HG03378 (cell line): ENCODE data around the gene RERE.

Source experiments
- ATAC-seq: cut with Tn5 transposase; IDR thresholded peaks from one replicate; pipeline ENCODE4 v1.9.1; 2021; ENCODE audit warnings: mild to moderate bottlenecking, moderate library complexity; ENCODE audit not compliant: unreplicated experiment

RERE gene

DNA sequence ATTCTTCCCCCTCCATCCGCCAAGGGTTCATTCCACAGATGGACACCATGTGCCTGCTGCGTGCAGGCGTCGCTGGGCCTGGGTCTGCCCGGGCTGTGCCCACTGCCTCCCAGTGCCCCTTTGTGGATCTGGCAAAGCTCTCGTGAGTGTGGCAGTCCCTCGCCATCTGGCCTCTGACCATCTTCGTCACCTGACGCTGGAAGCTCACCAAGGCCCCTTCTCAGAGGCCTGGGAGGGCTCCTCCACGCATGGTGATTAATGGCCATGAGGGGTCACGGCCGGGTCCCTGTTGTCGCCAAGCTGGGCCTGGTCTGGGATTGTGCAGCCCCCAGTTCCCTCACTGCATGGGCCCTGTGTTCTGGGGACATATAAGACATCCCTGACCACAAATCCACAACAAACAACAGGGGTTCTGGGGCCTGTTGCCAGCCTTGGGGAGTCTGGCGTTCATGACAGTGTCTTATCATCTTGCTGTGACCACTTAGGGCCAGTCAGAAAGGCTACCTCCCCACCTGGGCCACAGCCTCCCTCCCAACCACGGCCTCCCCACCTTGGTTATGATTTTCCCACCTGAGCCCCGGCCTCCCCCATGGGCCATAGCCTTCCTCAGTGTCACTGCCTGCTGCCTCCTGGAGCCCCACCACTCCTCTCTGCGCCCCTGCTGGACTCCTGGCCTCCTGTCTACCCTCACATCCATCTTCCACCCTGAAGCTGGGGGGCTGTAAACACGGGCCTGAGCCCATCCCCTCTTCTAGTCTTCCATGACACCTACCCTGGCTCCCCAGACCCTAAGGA, 471.6 kb downstream of the RERE start:
- no peak for ATAC-seq

DNA sequence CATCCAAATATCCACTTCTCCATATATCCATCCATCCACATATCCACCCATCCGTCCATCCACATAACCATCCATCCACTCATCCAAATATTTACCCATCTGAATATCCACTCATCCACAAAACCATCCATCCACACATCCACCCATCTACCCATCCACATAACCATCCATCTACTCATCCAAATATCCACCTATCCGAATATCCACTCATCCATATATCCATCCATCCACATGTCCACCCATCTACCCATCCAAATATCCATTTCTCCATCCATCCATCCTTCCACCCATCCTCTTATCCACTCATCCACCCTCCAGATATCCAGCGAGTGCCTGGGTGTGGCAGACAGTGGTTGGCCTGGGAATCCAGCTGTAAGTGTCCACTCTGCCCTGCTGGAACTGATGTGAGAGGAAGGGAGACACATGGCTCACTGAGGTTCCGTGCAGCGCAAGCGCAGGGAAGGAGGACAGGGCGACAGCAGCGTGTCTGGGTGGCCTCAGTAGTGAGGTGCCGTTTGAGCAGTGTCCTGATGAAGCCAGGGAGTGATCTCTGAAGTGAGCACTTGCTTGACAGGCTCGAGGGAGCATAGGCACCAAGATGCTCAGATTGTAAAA, 472.4 kb downstream of the RERE start:
- no peak for ATAC-seq

DNA sequence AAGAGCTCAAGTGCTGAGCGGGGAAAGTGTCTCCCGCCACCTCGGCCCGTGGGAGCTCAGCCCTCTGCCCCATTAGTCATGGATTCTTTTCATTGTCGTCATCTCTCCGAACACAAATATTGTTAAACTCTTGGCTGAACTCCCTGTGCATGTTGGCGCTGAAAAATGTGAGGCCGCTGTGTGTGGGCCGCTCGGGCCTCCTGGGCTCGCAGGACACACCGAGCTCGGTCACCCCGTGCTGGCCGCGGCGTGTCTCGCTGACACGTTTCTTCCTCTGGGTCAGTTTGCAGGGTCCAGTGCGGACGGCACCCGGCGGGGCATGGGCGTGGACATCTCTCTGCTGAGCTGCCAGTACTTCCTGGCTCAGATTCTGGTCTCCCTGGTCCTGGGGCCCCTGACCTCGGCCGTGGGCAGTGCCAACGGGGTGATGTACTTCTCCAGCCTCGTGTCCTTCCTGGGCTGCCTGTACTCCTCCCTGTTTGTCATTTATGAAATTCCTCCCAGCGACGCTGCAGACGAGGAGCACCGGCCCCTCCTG, 473.9 kb downstream of the RERE start:
- ATAC-seq: no peak

DNA sequence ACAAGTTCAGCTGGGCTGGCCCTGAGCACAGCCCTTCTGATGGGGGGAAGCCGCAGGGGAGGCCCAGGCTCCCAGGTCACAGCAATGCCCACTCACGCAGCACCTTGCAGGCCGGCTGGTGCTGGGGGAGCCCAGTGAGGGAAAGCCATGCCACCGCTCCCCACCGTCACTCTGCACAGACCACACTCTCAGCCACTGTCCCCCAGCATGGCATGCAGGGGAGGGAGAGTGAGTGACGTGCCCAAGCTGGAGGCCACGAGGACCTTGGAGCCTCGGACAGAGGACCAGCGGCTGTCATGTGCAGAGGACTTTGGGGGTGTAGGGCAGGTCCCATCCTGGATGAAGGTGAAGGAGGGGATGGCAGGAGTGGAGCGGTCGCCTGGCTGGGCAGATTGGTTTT, 474.4 kb downstream of the RERE start:
- no peak for ATAC-seq

DNA sequence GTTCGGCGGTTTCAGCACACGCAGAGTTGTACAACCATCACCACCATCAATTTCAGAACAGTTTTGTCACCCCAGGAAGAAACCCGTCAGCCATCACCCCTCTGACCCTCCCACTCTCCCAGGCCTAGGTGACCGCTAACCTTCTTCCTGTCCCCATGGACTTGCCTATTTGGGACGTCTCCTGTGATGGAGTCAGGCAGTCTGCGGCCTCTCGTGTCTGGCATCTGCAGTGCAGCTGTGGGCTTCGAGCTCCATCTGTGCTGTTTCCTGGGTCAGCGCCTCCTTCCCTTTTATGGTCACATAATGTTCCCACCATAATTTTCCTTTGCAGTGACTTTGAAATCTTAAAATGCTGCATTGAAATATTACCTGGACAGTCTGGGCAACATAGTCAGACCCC, 475.1 kb downstream of the RERE start:
- no peak for ATAC-seq

DNA sequence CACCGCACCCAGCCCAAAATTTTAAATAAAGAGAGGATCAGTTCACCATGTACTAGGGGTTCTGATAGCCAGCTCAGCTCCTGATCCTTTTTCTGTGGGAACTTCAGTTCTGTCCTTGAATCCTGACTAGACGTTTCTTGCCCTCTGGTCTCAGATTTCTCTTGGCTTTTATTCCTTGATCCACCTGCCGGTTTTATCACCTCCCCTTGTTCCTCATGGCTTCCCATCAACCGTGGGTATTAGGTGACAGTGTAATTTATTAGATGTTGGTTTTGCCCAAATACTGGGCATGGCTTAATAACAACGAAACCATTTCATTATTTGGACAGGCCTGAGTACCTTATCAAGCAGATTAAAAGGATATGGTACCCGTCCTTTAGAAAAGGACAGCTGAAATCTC, 477.0 kb downstream of the RERE start:
- no peak for ATAC-seq

DNA sequence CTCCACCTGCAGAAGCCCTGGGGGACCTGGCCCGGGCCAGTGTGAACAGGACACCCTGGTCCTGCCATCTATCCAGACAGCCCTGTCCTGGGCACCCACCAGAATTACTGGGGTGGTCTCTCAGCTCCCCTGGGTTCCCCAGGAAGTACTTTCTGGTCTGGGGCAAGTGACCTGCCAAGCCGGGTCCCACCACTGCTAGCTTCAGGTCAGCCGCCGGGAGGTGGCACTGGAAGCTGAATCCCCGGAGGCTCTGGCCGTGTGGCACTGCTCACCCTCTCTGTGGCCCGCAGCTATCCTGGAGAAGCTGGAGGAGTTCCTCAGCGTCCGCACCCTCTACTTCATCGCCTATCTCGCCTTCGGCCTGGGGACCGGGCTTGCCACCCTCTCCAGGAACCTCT, 478.2 kb downstream of the RERE start:
- no peak for ATAC-seq

DNA sequence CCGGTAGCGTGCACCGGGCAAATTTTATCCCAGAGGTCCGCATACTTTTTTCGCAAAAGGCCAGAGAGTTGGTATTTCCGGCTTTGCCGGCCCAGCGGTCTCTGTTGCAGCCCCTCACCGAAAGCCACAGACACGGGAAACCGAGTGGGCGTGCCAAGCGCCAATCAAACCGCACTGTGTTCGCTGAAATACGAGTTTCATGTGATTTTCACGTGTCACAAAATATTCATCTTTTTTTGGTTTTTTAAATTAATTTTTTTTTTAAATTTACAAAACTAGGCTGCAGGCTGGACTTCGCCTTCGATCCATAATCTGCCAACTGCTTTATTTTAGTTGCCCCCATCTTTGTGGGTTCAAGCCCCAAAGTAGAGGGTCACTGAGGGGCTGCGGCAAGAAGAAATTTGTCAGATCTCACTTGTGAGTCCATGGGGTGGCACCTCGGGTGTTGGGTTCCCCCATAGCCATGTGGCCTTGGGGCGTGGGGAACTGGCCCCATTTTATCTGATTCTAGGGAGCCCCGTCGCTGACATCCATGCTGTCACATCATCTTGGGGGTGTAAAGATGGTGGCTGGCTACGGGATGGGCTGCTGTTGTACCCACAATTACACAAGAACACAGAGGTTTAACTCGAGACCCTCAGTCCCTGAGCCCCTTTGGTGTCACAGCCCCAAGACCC, 478.8 kb downstream of the RERE start:
- no peak for ATAC-seq

DNA sequence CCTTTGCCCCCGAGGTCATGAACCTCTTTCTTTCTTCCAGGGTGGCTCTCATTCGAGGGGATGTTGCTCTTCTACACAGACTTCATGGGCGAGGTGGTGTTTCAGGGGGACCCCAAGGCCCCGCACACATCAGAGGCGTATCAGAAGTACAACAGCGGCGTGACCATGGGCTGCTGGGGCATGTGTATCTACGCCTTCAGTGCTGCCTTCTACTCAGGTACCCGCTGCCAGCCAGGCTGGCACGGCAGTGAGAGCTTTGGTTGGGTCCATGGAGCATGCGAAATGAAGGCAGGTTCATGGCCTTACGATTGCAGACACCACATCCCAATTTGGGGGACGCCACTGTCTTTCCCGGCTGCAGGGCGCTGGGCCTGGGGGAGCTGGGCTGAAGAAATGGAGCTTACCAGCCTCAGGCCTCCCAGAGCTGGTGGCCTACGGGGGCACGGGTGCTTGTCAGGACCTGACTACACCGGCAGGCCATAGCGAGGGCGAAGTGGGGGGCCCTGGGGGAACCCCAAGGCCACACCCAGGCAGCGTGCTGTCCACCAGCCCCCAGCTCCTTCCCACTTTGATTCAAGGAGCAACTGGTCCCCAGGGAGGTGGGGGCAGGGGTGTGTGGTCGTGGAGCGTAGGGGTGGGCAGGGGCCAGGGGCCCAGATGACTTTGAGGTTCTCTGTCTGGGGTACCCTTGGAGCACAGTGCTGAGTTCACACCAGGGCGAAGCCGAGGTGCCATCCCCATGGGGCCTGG, 479.5 kb downstream of the RERE start:
- no peak for ATAC-seq

DNA sequence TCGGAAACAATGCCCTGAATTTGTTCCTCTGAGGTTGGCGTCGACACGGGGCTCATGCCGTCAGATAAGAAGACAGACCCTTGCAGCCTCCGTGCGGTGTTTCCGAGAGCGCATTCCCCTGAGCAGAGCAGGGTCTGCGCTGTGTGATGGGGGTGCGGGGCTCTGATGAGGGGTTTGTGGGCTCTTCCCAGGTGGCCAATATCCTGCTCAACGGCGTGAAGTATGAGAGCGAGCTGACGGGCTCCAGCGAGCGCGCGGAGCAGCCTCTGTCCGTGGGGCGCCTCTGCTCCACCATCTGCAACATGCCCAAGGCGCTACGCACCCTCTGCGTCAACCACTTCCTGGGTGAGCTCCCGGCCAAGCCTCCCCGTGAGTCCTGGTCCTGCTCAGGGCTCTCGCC, 482.2 kb downstream of the RERE start:
- ATAC-seq: no peak

DNA sequence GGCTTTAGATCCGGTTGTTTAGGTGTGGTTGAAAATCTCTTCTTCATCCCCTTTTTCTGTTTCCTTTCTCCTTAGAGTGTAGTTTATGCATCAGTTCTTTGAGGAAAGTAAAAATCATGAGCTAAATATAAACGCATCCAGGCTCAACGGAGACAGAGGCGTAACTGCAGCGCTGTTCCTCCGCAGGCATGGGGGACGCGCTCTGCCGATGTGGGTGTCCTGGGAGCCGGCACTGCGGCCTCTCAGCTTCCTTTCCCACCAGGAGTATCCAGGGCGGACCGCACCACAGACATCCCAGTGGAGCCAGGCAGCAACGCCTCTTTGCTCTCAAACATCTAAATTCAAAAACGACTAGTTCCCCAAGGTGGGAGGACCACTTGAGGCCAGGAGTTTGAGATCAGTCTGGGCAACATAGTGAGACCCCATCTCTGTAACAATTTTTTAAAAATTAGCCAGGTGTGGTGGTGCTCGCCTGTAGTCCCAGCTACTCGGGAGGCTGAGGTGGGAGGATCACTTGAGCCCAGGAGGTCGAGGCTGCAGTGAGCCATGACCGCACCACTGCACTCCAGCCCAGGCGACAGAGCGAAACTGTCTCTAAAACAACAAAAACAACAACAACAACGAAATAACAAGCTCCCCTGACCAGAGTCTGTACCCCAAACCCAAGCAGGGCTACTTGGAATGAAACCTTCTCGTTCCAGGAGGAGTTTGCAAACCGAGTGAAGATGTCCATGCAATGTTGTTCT, 483.2 kb downstream of the RERE start:
- ATAC-seq: no peak

DNA sequence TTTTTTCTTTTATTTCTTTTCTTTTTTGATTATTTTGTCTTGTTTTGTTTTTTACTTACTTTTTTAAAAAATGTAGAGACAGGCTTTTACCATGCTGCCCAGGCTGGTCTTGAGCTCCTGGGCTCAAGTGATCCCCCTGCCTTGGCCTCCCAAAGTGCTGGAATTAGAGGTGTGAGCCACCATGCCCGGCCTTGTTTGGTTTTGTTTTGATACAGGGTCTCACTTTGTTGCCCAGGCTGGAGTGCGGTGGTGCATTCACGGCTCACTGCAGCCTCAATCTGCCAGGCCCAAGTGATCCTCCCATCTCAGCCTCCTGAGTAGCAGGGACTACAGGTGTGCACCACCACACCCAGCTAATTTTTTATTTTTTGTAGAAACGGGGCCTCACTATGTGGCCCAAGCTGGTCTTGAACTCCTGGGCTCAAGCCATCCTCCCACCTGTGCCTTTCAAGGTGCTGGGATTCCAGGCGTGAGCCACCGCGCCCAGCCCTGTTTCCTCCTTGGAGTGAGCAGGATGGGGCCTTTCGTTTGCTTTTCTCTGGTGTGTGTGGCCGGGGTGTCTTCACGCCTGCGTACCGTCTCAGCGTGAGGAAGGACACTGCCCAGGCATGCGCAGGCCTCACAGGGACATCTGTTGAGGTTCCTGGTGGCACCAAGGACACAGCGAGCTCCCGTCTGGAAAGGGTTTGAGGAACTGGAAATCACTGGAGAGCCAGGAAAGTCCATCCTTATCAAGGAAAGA, 484.0 kb downstream of the RERE start:
- ATAC-seq: no peak

DNA sequence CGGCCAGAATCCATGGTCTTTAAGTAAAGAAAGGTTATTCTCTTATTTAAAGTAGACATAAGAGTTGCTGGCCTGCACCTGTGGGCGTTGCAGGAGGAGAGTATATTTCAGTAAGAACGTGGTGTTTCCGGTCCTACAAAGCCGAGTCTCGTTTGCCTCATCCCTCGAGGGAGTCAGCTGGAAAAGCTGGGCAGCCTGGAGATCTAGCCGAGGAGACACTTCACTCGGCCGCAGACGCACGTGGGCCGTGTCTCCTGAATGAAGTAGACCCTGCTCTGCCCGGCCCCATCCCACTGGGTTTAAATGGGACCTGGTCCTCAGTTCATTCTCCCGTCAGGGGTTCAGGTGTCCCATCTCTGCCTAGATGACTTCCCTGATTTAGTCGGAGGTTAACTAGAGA, 484.6 kb downstream of the RERE start:
- no peak for ATAC-seq

DNA sequence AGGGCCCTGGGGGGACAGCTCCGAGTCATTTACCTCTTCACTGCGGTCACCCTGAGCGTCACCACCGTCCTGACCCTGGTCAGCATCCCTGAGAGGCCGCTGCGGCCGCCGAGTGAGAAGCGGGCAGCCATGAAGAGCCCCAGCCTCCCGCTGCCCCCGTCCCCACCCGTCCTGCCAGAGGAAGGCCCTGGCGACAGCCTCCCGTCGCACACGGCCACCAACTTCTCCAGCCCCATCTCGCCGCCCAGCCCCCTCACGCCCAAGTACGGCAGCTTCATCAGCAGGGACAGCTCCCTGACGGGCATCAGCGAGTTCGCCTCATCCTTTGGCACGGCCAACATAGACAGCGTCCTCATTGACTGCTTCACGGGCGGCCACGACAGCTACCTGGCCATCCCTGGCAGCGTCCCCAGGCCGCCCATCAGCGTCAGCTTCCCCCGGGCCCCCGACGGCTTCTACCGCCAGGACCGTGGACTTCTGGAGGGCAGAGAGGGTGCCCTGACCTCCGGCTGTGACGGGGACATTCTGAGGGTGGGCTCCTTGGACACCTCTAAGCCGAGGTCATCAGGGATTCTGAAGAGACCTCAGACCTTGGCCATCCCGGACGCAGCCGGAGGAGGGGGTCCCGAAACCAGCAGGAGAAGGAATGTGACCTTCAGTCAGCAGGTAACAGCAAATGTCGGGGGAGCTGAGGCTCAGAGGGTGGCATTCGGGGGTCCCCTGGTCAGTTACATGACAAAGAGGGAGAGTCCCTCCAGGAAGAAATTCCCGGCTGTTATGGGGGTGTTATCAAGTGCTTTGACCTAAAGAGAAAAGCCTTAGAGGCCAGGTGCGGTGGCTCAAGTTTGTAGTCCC, 486.9 kb downstream of the RERE start:
- no peak for ATAC-seq

DNA sequence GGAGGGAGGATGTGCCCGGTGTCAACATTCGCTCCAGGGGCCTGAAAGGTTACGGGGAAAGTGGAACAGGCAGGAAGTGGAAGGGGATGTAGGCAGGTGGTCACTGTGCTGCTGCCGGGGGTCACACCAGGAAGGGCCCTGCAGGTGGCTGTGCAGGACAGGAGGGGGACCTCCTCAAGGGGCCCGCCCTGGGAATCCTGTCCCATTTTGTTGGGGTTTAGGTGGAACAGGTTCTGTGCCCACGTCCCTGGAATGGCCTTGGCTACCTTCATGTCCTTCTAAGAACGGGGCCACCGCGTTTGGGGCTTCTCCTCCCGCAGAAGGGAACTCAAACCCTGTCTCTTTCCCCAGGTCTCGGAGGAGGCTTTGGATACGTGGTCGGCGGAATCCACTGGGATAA, 487.6 kb downstream of the RERE start:
- ATAC-seq: no peak

DNA sequence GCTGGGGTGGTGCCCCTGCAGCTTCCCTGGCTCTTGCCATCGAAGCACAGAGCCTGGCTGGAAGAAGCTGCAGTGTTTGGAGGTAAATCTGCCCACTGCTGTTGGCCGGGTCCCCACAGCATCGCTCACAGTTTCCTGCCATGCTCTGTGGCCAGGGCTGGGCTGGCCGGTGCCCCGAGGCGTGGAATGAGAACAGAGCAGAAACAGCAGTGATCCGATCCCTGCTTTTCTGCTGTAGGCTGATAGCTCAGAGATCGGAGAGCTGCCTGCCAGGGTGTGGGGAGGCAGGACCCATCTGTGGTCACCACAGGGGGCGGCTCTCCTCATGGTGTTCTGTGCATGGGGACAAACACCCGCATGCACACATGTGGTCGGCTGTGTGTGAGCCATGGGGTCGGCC, 488.0 kb downstream of the RERE start:
- no peak for ATAC-seq

DNA sequence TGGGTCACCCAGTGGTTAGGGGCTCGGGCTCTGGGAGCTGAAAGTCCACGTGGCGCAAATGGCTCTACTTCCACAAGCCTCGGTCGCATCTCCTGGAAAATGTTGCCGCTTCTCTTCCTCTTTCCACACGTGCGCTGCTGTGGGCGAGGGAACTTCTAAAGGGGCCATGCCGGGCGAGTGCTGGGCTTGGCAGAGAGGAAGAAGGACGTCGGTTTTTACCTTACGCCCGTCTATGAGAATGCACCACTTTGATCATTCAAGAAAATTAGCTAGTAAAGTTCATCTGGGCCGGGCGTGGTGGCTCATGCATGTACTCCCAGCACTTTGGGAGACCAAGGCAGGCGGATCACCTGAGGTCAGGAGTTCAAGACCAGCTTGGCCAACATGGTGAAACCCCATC, 489.2 kb downstream of the RERE start:
- no peak for ATAC-seq

DNA sequence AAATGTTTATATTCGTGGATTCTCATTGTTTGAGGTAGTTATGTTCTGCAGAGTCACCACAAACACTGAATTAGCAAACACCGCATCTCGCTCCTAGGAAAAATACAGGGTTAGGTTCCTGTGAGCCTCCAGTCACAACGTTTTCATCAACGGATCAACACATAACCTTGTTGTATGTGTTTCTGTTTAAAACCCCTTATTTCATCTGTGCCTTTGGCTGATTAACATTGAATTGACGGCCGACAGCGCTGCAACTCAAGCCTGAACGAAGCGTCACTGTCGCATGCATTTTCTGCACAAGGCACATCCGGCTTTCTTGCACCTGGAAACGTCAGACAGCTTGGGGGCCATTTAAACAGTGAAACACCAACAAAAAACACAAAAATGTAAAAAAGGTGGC, 491.2 kb downstream of the RERE start:
- no peak for ATAC-seq

DNA sequence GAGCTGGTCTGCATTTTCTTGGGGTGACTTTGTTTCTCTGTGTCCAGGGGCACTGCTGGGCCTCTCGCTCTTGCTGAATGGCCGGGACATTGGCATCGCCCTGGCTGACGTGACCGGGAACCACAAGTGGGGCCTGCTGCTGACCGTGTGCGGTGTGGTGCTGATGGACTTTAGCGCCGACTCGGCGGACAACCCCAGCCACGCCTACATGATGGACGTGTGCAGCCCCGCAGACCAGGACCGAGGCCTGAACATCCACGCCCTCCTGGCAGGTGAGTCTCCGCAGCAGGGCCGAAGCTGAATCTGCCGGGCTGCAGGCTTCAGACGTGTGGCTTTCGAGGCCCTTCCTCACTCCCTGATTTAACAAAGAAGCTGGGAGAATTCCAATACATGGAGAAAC, 491.7 kb downstream of the RERE start:
- no peak for ATAC-seq
